ENCODE data around the gene KRTAP9-2.

The KRTAP9-2 gene

GRCh38 chr17:41190328-41190727 lies 36.1 kb upstream of the KRTAP9-2 start:
- Histone ChIP-seq H3K4me3 (ENCODE audit: insufficient read depth, low read depth, low read length) (no peak overlapping the region), H3K9me3 (ENCODE audit: control insufficient read depth, low read length) (no peaks in the 10 kb centered on the region), H3K4me1 (ENCODE audit: control insufficient read depth, insufficient read depth, low read length) (no peaks in the 10 kb centered on the region), H3K27ac (ENCODE audit: insufficient read depth, low read depth, low read length, poor library complexity, severe bottlenecking) (no peak overlapping the region), H3K27me3 (ENCODE audit: control insufficient read depth, insufficient read depth, low read length, poor library complexity, severe bottlenecking) (no peaks in the 10 kb centered on the region), H3K36me3 (ENCODE audit: control insufficient read depth, insufficient read depth, low read length) (no peaks in the 10 kb centered on the region)
- 92% methylated on average over 3 of the region's 3 CpGs for WGBS, 2 experiments

DNA sequence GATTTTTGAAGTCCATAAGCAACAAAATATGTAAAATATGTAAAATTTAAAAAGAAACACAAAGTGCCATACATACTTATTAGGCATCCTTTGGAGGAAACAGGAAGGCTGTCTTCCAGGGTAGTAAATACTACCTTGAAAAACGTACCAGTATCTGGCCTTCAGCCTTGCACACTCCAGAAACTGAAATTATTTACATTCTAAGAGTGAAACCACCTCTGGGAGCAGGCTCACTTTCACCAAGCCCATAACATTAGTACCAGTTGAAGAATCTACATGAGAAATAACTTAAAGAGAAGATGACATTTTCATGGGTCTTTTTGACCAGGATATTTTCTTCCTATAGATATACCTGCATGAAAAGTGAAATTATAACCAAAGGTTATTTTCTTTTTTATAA lies 30.4 kb upstream of the KRTAP9-2 start:
- H3K27ac ChIP-seq (ENCODE audit: insufficient read depth, low read depth, low read length, poor library complexity, severe bottlenecking), result no peak overlapping the region
- H3K9me3 ChIP-seq (ENCODE audit: control insufficient read depth, low read length), result no peaks in the 10 kb centered on the region
- no peaks in the 10 kb centered on the region for H3K27me3 ChIP-seq (ENCODE audit: control insufficient read depth, insufficient read depth, low read length, poor library complexity, severe bottlenecking)
- no peaks in the 10 kb centered on the region for H3K36me3 ChIP-seq (ENCODE audit: control insufficient read depth, insufficient read depth, low read length)
- H3K4me1 ChIP-seq (ENCODE audit: control insufficient read depth, insufficient read depth, low read length), result no peaks in the 10 kb centered on the region
- H3K4me3 ChIP-seq (ENCODE audit: insufficient read depth, low read depth, low read length), result no peak overlapping the region
- WGBS, 2 experiments, result 61 to 77% methylated on average over 1 of the region's 1 CpG

DNA sequence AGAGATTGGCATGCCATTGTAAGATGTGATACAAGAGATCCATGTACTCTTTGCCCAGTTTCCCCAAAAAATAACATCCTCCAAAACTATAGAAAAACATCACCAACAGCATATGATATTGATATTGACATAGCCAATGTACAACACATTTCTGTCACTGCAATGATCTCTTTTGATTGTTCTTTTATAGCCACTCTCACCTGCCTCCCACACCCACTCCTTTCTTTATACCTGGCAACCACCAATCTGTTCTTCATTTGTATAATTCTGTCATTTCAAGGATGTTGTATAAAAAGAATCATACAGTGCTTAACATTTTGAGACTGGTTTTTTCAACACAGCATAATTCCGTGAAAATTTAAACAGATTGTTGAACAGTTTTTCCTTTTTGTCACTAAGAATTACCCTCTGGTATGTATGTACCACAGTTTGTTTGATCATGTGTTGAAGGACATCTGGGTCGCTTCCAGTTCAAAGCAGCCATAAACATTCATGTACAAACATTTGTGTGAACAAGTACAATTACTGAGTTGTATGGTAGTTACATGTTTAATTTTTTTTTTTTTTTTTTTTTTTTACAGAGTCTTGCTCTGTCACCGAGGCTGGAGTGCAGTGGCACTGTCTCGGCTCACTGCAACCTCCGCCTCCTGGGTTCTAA lies 26.9 kb upstream of the KRTAP9-2 start:
- Histone ChIP-seq H3K4me3 (ENCODE audit: insufficient read depth, low read depth, low read length) (no peak overlapping the region), H3K9me3 (ENCODE audit: control insufficient read depth, low read length) (no peaks in the 10 kb centered on the region), H3K27ac (ENCODE audit: insufficient read depth, low read depth, low read length, poor library complexity, severe bottlenecking) (no peak overlapping the region), H3K36me3 (ENCODE audit: control insufficient read depth, insufficient read depth, low read length) (no peaks in the 10 kb centered on the region), H3K27me3 (ENCODE audit: control insufficient read depth, insufficient read depth, low read length, poor library complexity, severe bottlenecking) (no peaks in the 10 kb centered on the region), H3K4me1 (ENCODE audit: control insufficient read depth, insufficient read depth, low read length) (no peaks in the 10 kb centered on the region)
- 73 to 78% methylated on average over 4 to 5 of the region's 5 CpGs for WGBS, 2 experiments

- WGBS, 2 experiments, result 92 to 95% methylated on average over 1 of the region's 1 CpG
These were observed 14.5 kb upstream of the KRTAP9-2 start for GRCh38 chr17:41211845-41212466.

DNA sequence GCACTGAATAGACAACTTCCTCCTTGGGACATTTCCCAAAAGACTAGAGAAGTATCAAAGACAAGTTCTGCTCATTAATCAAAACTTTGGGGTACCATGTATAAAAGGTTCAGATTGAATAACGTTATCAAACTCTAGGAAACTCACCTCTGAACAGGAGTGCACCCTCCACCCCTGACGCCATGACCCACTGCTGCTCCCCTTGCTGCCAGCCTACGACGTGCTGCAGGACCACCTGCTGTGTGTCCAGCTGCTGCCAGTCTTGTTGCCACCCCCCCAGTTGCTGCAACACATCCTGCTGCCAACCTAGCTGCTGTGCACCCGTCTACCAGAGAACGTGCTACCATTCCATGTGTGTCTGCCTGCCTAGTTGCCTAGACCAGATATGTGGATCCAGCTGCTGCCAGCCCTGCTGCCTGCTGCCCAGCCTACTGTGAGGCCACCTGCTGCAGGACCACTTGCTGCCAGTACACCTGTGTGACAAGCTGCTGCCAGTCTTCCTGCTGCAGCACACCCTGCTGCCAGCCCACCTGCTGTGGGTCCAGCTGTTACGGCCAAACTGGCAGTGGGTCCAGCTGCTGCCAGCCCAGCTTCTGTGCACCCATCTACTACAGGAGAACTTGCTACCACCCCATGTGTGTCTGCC lies 13.8 kb upstream of the KRTAP9-2 start:
- H3K9me3 ChIP-seq (ENCODE audit: control insufficient read depth, low read length), result no peaks in the 10 kb centered on the region
- H3K36me3 ChIP-seq (ENCODE audit: control insufficient read depth, insufficient read depth, low read length), result no peaks in the 10 kb centered on the region
- H3K27me3 ChIP-seq (ENCODE audit: control insufficient read depth, insufficient read depth, low read length, poor library complexity, severe bottlenecking), result no peaks in the 10 kb centered on the region
- no peak overlapping the region for H3K27ac ChIP-seq (ENCODE audit: insufficient read depth, low read depth, low read length, poor library complexity, severe bottlenecking)
- WGBS, 2 experiments, result 81 to 84% methylated on average over 7 of the region's 7 CpGs
- no peaks in the 10 kb centered on the region for H3K4me1 ChIP-seq (ENCODE audit: control insufficient read depth, insufficient read depth, low read length)
- no peak overlapping the region for H3K4me3 ChIP-seq (ENCODE audit: insufficient read depth, low read depth, low read length)

More at GRCh38 chr17:41211845-41212466, 14.5 kb upstream of the KRTAP9-2 start:
- H3K9me3 ChIP-seq (ENCODE audit: control insufficient read depth, low read length), result no peaks in the 10 kb centered on the region
- no peaks in the 10 kb centered on the region for H3K4me1 ChIP-seq (ENCODE audit: control insufficient read depth, insufficient read depth, low read length)
- H3K36me3 ChIP-seq (ENCODE audit: control insufficient read depth, insufficient read depth, low read length), result no peaks in the 10 kb centered on the region
- H3K27me3 ChIP-seq (ENCODE audit: control insufficient read depth, insufficient read depth, low read length, poor library complexity, severe bottlenecking), result no peaks in the 10 kb centered on the region
- H3K4me3 ChIP-seq (ENCODE audit: insufficient read depth, low read depth, low read length), result no peak overlapping the region
- H3K27ac ChIP-seq (ENCODE audit: insufficient read depth, low read depth, low read length, poor library complexity, severe bottlenecking), result no peak overlapping the region

DNA sequence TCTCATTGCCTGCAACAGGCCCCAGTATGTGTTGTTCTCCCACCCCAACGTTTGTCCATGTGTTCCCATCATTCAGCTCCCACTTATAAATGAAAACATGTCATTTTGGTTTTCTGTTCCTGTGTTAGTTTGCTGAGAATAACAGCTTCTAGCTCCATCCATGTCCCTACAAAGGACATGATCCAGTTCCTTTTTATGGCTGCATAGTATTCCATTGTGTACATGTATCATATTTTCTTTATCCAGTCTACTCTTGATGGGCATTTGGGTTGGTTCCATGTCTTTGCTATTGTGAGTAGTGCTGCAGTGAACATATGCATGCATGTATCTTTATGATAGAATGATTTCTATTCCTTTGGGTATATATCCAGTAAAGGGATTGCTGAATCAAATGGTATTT lies 10.8 kb upstream of the KRTAP9-2 start:
- Histone ChIP-seq H3K4me1 (ENCODE audit: control insufficient read depth, insufficient read depth, low read length) (no peaks in the 10 kb centered on the region), H3K36me3 (ENCODE audit: control insufficient read depth, insufficient read depth, low read length) (no peaks in the 10 kb centered on the region), H3K4me3 (ENCODE audit: insufficient read depth, low read depth, low read length) (no peak overlapping the region), H3K27me3 (ENCODE audit: control insufficient read depth, insufficient read depth, low read length, poor library complexity, severe bottlenecking) (no peaks in the 10 kb centered on the region), H3K27ac (ENCODE audit: insufficient read depth, low read depth, low read length, poor library complexity, severe bottlenecking) (no peak overlapping the region), H3K9me3 (ENCODE audit: control insufficient read depth, low read length) (no peaks in the 10 kb centered on the region)
- 80 to 100% methylated on average over 1 of the region's 1 CpG for WGBS, 2 experiments

- WGBS, 2 experiments, result 86 to 90% methylated on average over 2 of the region's 2 CpGs
- no peaks in the 10 kb centered on the region for H3K9me3 ChIP-seq (ENCODE audit: control insufficient read depth, low read length)
- H3K27me3 ChIP-seq (ENCODE audit: control insufficient read depth, insufficient read depth, low read length, poor library complexity, severe bottlenecking), result no peaks in the 10 kb centered on the region
- H3K36me3 ChIP-seq (ENCODE audit: control insufficient read depth, insufficient read depth, low read length), result no peaks in the 10 kb centered on the region
- H3K27ac ChIP-seq (ENCODE audit: insufficient read depth, low read depth, low read length, poor library complexity, severe bottlenecking), result no peak overlapping the region
- no peaks in the 10 kb centered on the region for H3K4me1 ChIP-seq (ENCODE audit: control insufficient read depth, insufficient read depth, low read length)
- no peak overlapping the region for H3K4me3 ChIP-seq (ENCODE audit: insufficient read depth, low read depth, low read length)
These were observed 2.6 kb upstream of the KRTAP9-2 start for GRCh38 chr17:41223821-41224220.

- Histone ChIP-seq H3K27ac (ENCODE audit: insufficient read depth, low read depth, low read length, poor library complexity, severe bottlenecking) (no peak overlapping the region), H3K4me3 (ENCODE audit: insufficient read depth, low read depth, low read length) (no peak overlapping the region), H3K36me3 (ENCODE audit: control insufficient read depth, insufficient read depth, low read length) (no peaks in the 10 kb centered on the region), H3K27me3 (ENCODE audit: control insufficient read depth, insufficient read depth, low read length, poor library complexity, severe bottlenecking) (no peaks in the 10 kb centered on the region), H3K9me3 (ENCODE audit: control insufficient read depth, low read length) (no peaks in the 10 kb centered on the region), H3K4me1 (ENCODE audit: control insufficient read depth, insufficient read depth, low read length) (no peaks in the 10 kb centered on the region)
- 95 to 97% methylated on average over 6 of the region's 6 CpGs for WGBS, 2 experiments
These were observed 397 bp upstream of the KRTAP9-2 start for GRCh38 chr17:41226051-41226450.

DNA sequence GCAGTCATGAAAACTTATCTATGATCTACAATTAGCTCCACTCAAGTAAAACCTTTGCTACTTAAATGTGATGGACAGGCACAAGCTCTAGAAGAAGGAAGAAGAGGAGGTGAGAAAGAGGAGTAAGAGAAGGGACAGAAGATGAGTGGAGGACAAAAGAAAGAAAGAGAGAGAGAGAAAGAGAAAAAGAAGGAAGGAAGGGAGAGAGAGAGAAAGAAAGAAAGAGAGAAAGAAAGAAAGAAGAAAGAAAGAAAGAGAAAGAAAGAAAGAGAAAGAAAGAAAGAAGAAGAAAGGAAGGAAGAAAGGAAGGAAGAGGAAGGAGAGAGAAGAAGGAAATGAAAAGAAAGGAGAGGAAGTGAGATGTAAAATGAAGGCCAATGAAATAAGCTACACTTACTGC lies 3.6 kb downstream of the KRTAP9-2 start:
- Histone ChIP-seq H3K36me3 (ENCODE audit: control insufficient read depth, insufficient read depth, low read length) (no peaks in the 10 kb centered on the region), H3K27ac (ENCODE audit: insufficient read depth, low read depth, low read length, poor library complexity, severe bottlenecking) (no peak overlapping the region), H3K27me3 (ENCODE audit: control insufficient read depth, insufficient read depth, low read length, poor library complexity, severe bottlenecking) (no peaks in the 10 kb centered on the region), H3K9me3 (ENCODE audit: control insufficient read depth, low read length) (no peaks in the 10 kb centered on the region), H3K4me1 (ENCODE audit: control insufficient read depth, insufficient read depth, low read length) (no peaks in the 10 kb centered on the region), H3K4me3 (ENCODE audit: insufficient read depth, low read depth, low read length) (no peak overlapping the region)

DNA sequence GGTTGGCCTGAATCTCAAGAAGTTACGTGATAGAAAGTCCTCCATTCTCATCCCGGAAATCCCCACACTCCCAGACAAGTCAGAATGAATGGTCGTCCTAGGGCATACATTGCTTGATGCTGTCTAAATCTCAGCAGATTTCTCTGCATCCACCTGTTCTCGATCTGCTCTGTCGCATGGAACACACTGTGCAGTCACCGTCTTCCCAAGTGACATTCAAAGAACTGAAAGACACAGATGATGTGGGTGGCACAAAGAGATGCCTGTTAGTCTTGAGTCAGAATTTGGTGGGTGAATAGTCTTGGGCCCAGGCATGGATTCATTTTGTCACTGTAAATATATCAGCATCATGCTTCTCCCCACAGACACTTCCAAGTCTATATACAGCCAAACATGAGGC lies 5.3 kb downstream of the KRTAP9-2 start:
- Histone ChIP-seq H3K4me3 (ENCODE audit: insufficient read depth, low read depth, low read length) (no peak overlapping the region), H3K4me1 (ENCODE audit: control insufficient read depth, insufficient read depth, low read length) (no peaks in the 10 kb centered on the region), H3K9me3 (ENCODE audit: control insufficient read depth, low read length) (no peaks in the 10 kb centered on the region), H3K27ac (ENCODE audit: insufficient read depth, low read depth, low read length, poor library complexity, severe bottlenecking) (no peak overlapping the region), H3K27me3 (ENCODE audit: control insufficient read depth, insufficient read depth, low read length, poor library complexity, severe bottlenecking) (no peaks in the 10 kb centered on the region), H3K36me3 (ENCODE audit: control insufficient read depth, insufficient read depth, low read length) (no peaks in the 10 kb centered on the region)
- WGBS, 2 experiments, result 94 to 95% methylated on average over 6 of the region's 6 CpGs

Data from ectodermal cell (in vitro differentiated cells).